DLD1 (cell line): ENCODE measurements around the gene CNTNAP1.

Experiments
- in situ Hi-C: cut with HindIII; loops from 2 replicates; pipeline ENCODE4 v1.10.0; 2017; ENCODE audit warnings: low sequenced_read_pairs

The CNTNAP1 gene

DNA sequence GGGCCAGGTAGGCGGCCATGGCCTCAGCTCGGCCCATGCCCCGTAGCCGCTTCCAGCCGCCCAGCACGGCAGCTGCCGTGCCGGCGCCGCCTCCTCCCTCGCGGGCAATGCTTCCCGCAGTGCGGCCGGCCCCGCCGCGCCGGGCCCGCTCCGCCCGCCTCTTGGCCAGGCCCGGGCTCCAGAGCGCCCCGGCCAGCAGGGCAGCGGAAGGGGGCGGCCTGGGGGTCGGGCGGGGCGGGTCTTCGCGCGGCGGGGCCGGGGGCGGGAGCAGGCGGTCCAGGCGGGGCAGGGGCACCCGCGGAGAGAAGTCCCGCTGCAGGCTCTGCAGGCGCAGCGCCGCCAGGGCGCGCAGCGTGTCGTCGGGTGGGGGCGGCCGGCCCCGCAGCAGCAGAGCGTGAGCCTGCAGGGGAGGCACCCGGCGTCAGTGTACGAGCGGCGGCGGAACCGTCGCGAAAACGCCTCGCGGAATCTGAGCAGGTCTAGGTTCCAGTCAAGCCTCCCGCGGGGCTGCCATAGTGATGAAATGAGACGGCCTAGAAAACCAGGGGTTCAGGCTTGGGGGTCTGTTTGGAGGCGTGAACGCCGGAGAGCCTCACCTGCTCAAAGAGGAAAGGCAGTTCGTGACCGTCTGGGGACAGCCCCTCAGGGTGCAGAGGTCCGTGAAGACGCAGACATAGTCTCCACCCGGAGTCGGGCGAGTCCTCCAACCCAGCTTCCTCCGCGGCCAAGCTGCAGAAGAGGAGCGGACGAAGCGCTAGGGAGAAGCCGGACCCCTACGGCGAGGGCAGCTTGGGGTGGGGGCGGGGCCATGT, 12.1 kb upstream of the CNTNAP1 start:
- in situ Hi-C loops: no loop called here

DNA sequence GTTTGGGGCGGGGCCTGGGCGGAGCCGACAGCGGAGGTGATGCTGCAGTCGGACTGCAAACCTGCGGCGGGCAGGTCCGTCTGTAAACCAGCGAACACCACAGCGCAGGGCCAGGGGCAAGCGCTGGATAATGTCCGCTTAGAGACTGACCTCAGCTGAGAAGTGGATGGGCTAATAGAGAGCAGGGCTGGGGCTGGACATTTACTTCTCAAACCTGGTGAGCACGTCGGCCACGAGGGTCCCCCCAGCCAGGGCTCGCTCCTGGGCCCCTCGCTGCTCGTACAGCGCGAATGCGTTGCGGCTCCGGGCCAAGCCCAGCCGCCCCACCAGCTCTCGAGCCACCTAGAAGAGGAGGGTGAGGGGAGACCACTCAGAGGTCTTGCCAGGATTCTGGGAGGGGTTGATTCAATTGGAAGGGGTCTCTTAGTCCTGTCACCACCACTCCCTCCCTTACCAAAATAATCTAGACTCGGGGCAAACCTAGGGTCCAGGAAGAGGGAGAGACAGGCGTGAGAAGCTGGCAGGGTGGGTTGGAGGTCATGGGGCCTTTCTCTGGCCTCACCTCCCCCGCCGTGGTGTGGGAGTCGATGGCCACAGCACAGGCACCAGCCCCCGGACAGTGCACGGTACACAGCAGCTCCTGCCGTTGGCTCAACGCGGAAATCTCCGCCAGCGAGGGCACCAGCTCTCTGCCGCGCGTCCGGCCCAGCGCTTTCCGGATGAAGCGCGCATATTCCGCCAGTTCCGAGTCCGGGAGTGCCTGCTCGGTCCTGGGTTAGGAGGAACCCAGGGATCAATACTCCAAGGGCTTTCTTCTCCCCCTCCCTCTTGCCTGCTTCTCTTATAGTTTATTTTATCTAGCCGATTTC, 11.3 kb upstream of the CNTNAP1 start:
- in situ Hi-C loops: no loop called here

DNA sequence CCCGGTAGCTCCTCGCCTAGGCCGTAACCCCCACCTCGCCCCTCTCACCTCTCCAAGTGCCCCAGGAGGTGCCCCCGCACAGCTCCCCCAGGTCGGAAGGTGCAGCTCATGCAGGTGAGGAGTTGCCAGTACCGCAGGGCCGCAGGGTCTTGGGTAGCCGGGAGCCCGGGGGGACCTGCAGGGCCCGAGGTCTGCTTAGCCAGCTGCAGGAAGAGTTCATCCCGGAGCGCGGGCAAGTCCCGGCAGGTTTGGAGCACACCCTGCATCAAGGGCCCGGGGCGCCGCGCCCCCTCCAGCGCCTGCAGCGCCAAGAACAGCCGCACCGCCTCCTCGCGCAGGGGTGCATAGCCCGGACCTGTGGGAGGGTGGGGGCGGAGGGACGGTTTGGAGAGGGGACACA, 10.3 kb upstream of the CNTNAP1 start:
- in situ Hi-C loops: no loop called here

DNA sequence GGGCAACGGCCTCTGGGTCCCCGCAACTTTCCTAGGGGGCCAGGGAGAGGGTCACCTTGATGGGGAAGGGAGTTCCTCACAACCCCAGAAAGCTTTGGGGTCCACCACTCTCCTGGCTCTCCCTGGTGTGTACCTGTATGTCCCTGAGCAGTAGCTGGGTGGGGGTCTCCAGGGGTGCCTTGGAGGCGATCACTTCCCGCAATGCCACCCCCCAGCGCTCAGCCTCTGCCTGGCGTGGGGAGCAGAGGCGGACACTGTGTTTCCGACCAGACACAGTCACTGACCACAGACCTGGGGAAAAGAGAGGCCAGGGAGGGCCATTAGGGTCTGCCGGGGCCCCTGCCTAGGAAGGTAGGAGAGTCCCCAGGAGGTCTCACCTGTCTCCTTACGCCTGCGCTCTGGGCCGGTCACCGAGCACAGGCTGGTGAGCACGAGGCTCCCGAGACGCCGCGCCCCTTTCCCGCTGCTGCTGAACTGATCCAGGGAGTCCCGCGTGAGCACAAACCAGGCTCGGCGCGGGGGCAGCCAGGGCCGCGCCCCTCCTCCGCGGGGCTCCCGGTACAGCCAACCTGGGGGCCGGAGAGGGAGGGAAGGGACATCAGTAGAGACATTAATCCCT, 9.0 kb upstream of the CNTNAP1 start:
- in situ Hi-C loops: no loop called here

DNA sequence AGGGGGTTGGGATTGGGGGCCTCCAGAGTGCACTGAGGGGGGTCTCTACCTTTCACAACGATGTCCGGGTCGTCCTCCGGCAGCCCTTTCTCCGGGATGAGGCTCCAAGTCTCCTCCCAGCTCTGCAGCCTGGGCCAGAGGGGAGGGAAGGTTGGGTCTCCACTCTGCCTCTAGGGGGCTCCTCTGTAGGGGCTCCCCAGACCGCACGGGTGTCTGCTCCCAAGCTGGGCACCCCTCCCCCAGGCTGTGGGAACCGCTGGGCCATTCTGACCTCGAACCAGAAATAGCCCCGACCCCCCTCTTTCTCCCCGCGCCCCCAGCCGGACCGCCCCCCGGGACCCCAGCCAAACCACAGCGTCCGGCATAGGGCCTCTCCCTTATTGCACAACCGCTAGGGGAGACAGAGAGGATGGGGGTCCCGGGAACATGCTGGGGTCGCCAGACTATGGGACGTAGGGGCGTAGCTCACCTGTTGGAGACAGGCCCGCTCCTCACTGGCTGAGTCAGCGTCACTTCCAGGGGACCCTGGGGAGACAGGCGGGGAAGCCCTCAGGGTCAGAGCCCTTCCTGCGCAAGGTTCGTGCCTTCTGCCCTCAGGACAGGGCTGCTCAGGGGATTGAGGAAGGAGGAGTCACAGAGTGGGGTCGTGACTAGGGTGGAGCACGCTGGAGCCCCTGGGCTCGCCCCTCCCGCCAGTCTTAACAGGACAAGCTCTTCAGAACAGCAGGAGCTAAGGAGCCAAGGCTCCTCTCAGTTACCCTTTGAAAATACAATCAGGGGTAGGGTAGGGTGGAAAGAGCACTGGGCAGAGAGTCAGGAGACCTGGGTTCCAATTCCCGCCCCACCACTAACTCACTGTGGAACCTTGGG, 8.2 kb upstream of the CNTNAP1 start:
- in situ Hi-C loops: no loop called here

DNA sequence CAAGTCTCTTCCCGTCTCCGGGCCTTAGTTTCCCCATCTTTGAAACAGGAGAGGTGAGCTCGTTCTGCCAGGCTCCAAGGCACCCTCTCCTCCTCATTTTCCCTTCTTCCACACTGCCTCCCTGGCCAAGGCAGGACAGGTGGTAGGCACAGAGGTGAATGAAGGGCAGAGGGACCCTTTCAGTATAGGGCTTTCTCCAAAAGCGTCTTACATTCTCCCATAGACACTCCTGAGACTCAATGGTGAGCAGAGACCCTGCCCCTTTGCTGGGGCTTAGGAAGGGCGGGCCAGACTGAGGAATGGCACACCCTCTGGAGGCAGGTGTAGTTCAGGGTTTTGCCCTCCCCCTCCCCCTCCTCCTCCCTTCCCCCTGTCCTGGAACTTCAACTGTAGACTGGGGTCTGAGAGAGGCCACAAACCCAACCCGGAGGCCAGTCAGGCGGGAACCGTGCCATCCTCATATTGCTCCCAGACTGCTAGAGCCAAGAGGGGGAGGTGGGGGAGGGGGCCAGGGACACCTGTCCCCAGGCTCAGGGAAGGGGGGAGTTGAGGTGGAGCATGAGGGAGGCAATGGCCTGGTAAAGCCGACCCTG, 7.5 kb upstream of the CNTNAP1 start:
- in situ Hi-C loops: no loop called here

DNA sequence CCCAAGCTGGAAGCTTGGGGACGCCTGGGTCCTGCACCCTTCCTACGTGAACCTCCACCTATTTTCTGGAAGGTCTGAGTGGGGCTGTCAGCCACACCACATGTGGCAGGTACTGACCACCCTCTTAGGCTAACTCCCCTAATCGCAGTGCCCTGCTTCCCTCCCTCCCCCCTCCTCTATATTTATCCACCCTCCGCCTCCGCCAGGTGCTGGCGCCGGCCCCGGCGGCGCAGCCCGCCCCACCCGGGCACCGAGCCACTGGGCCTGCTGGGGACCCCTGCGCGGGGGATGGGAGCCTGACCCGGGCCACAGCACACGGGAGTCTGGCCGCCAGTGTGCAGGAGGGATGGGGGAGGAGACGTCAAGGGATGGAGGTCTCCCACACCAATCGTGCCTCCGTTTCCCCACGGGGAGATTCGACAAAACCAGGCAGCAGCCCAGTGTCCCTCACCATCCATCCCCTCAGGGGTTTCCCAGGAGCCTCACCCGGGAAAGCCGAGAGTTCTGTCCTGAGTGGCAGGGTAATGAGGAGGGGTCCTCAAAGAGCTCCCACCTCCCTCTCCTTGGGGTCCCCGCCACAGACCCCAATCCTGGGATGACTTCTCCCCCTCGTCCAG, 6.9 kb upstream of the CNTNAP1 start:
- in situ Hi-C loops: no loop called here

DNA sequence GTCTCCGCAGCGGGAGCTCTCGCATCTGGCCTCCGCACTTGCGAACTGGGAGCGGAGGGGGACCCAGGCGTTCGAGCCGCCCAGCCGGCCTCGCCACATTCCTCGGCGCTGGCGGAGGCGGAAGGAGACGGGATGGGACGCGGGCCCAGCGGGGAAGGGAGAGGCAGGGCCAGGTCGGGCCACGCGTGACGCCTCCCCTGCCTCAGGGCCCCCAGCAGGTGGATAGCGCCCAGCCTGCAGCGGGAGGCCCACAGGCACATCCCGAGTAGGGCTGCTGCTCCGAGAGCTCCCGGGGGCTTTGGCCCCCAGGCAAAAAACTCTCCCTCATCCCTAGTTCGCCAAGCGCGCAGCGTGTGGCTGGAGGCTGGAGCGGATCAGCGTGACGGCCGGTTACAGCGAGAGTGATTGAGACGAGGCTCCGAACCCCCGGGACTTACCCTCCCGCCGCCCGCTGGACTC, 6.3 kb upstream of the CNTNAP1 start:
- in situ Hi-C loops: no loop called here

DNA sequence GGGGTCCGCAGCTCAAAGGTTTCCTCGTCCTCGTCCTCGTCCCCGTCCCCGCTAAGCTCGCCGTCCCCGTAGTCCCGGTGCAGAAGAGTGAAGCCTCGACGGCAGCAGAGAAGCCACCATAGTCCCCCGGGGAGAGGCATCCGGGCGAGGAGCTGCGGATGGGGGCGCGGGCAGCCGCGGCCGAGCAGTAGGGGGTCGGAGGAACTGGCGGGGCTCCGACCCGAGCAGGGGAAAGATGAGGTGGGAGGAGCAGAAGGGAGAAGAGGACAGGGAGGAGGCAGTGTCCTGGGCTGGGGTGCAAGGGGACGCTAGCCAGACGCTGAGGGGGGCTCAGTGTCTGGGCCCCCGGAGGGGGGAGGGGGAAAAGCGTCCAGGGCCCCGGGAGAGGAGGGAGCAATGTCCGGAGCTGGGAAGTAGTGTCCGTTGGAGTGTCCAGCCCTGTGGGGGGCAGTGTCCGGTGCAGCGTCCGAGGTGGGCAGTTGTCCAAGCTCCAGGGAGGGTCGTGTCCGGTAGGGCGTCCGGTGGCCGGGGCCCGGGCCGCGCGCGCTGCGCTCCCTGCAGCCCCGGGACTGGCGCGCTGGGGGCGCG, 5.8 kb upstream of the CNTNAP1 start, which contains the start of gene PLEKHH3:
Gene PLEKHH3 (minus strand): TSS at position 571 of the 588 bp plus-strand sequence. CDS start 431 bp downstream, at position 140.
- in situ Hi-C loops: no loop called here

DNA sequence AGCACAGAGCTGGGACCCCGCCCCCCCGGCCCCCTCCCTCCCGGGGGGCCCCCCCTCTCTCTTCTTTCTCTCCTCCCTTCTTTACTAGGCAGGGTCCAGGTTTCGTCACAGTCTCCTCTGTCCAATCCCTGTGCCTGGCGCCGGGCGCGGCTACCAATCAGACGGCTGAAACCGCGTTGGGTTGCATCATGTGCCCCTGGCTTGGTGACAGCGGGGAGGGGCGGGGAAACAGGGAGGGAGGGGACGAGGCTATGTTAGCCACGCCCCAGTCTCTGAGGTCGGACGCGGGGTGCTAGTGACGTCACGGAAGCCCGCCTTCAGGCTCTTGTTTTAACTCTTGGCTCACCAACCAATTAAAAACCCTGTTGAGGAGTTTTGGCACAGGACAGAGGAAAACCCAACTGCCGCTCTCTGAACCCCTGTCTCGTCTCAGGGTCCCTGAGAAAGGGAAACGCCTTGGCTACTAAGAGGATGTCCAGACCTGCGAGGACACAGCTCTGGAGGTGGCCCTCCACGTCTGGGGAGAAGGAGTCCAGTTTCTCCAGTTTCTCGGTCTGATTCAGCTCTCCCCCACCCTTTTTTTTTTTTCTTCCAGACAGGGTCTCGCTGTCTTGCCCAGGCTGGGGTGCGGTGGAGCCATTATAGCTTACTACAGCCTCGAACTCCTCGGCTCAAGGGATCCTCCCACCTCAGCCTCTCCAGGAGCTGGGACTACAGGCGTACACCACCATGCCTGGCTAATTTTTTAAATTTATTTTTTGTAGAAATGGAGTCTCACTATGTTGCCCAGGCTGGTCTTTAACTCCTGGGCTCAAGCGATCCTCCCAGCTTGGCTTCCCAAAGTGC, 5.1 kb upstream of the CNTNAP1 start:
- in situ Hi-C loops: no loop called here

DNA sequence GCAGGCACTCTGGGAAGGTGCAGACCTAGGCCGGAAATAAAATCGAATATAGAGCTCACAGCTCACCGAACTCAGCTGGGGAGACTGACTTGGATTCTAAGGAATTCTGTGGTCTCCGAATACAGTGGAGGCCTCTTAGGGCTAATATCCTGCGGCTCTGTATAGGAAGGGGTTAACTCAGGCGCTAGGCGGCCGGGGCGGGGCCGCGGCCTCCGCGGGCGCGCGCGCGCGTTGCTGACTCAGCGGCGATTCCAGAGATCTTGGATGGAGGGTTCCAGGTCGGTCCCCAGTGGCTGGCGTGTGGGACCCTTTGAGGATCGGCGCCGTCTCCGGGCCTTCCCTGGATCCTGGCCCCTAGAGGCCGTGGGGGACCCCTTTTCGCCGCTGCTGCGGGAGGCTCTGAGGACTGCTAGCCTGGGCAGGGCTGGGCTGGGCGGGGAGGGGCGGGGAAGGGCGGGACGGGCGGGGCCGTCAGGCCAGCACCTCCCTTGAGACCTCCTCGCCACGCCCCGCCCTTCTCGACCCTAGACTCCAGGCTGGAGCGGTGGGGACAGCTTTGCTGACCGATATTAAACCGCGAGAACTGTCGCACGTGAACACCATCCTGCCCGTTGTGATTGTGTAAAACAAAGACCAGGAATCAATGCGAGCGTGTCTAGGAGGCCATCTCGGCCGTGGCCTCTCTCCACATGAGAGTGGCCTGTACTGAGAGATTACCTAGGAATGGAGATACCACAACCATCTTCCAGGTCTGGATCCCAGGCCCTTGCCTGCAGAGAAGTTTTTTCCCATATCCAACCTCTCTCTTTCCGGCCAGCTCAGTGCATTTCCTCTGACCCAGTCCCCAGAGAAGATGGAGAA, 4.2 kb upstream of the CNTNAP1 start:
- in situ Hi-C loops: no loop called here

DNA sequence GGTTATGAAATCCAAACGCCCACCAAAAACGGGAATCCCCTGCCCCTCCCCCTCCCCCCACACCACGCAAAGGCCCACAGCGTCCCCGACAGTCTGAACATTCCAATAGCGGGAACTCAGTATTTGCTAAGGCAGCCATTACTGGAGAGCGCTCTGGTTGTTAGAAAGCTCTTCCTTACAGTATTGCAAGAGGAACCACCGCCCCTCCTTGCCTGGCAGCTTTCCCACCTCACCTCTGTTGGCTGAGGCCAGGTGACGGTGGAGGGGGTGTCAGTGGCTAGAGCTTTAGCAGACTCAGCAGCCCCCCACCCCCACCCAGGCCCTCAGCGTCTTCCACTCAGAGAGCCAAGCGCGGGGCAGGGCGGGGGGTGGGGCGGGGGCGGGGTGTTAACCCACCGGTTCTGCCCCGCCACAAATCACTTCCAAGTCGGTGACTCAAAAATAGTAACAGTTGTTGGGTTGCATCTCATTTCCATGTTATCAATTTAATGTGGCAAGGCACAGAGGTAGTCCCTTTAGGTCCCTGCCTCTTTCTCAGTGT, 3.3 kb upstream of the CNTNAP1 start:
- in situ Hi-C loops: no loop called here

DNA sequence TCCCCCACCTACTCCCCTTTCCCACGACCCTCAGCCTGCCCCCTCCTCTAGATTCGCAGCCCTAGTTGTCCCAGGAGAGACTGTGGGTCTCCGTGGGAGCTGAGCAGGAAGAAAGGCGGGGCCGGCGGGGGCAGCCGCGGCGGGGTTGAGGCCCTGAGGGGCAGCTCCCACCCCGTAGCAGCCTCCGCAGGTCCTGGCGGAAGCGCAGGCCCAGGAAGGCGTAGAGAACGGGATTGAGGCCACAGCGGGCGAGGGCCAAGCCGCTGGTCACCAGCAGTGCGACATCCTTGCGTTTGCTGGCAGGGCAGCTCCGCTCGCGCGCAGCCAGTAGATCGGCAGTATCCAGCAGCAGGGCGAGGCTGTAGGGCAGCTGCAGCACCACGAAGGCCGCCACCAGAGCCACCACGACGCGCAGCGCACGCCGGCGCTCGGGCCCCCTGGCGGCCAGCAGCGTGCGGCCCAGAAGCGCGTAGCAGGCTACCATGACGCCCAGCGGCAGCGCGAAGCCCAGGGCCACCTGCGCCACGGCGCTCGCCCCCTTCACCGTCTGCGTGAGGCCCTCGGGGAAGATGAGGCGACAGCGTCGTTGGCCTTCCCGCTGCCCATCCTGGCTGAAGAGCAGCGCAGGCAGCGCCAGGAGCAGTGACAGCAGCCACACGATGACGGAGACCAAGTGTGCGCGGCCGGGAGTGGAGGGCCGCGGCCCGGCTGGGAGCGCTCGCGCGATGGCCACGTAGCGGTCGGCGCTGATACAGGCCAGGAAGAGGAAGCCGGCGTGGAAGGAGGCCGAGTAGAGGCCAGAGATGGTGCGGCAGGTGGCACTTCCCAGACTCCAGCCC, 2.6 kb upstream of the CNTNAP1 start:
- in situ Hi-C loops: no loop called here

DNA sequence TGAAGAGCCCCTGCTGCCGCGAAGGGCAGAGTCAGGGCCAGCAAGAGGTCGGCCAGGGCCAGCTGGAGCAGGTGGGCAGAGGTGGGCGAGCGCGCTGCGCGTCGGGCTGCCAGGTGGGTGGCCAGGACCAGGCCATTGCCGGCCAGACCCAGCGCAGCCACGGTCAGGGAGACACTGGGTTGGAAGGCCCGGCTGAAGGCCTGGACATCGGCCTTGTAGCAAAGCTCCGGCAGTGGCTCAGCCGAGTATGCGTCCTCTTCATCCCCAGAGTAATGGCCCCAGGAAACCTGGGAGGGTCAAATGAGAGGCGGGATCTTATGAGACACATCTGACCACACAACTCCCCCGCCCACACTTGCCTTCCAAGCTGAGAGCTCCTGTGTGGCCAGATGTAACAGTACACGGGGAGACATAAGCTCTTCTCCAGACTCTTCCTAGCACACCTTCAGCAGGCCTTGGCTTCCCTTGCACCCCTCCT, 2.0 kb upstream of the CNTNAP1 start:
- in situ Hi-C loops: no loop called here

DNA sequence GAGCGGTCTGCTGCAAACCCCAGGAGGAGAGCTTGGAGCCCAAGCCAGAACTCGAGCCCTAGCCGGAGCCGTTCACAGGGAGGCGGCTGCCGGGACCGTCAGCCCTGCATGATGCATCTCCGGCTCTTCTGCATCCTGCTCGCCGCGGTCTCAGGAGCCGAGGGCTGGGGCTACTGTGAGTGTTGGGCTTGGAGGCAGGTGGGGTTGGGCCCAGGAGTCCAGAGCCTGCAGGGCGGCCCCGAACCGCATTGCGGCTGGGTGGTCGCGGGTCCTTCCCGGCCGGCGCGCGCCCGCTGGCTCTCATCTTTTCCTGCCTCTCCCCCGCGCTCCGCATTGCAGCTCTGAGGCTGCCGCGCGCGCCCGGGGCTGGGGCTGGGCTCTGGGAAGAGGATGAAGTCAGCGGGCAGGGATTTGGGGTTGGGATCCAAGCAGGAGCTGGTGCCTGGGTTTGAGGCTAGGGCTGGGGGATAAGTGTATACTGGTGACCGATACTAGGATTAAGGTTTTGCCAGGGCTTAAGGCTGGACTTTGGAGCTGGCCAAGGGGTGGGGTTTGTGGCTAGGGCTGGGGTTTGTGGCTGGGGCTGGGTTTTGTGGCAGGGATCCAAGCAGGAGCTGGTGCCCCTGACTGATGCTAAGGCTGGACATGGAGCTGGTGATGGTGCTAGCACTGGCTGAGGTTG, 532 bp downstream of the CNTNAP1 start:
- in situ Hi-C loops: no loop called here
